Measurements from ENCODE around the gene DENND1A.

The DENND1A gene

DNA sequence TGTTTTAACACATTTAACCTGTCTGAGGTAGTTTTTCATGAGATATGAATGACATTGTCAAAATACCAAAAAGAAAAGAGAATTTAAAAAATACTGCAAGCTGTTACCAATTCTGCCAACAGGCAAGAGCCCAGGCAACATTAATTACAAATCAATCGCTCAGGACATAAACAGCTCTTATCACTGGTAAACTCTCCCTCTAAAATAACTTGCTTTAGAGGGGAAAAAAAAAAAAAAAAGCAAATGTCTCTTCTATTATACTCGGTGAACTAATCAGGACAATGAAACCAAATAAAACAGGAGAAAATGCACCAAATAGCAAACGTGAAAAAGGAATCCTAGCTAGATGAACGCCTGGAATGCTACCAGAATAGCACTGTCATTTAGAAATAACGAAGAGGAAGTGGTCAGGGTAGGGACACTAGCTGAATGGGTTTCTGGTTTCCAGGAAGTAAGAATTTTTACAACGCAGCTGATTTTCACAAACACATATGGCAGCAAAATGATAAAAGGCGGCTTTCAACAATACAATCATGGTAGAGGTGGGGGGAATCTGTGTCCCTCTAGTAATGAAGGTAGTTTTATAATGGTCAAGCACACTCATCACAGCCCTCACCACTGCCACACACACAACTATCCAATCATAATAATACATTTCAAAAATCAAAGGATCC lies 94.9 kb downstream of the DENND1A start:
- H3K27ac ChIP-seq (ENCODE audit: low read depth, low read length), result peak overlapping the region; percentile 26
- no peaks in the 10 kb centered on the region for H3K36me3 ChIP-seq (ENCODE audit: control insufficient read depth, insufficient read depth, low read length)
- no peaks in the 10 kb centered on the region for H3K9me3 ChIP-seq (ENCODE audit: control insufficient read depth, insufficient read depth, low read length)
- H3K4me1 ChIP-seq (ENCODE audit: control insufficient read depth, insufficient read depth, low read length), result peaks cover 34% of the 10 kb centered on the region
- no peaks in the 10 kb centered on the region for H3K27me3 ChIP-seq (ENCODE audit: control insufficient read depth, insufficient read depth, low read length)
- H3K9ac ChIP-seq (ENCODE audit: low read depth, low read length), result no peak overlapping the region
- no peak overlapping the region for H3K4me3 ChIP-seq (ENCODE audit: low read depth, low read length)

DNA sequence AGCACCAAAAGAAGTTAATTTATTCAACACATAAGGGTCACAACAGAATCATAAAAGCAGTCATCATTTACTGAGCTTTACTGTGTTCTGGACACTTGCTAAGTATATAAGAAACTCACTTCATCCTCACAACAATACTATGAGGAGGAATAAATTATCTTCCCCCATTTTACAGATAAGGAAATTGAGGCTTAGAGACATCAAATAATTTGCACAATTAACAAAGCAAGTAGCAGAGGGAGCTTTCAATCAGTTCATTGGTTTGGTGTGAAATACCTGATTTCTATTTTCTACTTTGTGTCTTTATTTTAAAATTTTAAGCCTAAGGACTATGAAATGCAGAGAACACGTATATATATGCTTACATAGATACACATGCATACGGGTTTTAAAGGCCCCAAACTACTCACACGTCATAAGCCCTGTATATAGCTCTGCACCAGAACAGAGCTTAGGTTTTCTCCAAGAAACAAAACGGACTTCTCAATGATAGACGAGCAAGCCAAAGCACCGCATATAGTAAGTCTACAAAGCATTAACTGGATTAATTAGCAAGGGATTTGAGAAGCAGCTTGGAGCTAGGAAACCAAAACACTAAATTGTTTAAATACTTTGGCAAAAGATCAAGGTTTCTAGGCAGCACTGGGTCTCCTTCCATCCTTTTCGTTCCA lies 95.6 kb downstream of the DENND1A start:
- no peak overlapping the region for H3K9ac ChIP-seq (ENCODE audit: low read depth, low read length)
- H3K27ac ChIP-seq (ENCODE audit: low read depth, low read length), result peak overlapping the region; percentile 26
- H3K27me3 ChIP-seq (ENCODE audit: control insufficient read depth, insufficient read depth, low read length), result no peaks in the 10 kb centered on the region

DNA sequence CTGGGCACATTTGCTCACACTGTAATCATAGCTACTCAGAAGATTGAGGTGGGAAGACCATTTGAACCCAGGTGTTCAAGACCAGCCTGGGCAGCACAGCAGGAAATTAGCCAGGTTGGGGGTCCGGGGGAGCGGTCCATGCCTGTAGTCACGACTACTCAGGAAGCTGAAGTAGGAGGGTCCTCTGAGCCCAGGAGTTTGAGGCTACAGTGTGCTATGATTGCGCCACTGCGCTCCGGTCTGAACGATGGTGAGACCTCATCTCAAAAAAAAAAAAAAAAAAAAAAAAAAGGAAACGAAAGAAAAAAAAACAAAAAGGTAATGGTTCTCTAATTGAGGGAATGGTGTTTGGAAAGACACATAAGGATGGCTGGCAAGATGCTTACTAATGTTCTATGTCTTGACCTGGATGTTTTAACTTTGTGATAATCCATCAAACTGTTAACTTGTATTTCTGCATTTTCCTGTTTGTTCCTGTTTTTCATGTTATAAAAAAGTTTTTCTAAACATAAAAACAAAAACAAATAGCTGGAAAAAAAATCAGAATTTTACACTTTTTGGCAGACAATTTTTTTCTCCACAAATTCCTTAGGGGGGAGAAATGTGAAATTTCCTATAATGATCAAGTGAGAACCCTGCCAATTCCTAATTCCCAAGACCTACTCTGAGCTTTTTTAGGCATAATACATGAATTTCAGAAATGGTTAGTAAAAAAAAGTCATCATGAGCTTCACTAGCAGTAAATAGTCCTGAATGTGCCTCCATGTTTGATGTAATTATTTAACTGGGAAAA lies 96.9 kb downstream of the DENND1A start:
- H3K36me3 ChIP-seq (ENCODE audit: control insufficient read depth, insufficient read depth, low read length), result no peaks in the 10 kb centered on the region
- peaks cover 24% of the 10 kb centered on the region for H3K4me1 ChIP-seq (ENCODE audit: control insufficient read depth, insufficient read depth, low read length)
- H3K4me3 ChIP-seq (ENCODE audit: low read depth, low read length), result no peak overlapping the region
- H3K27ac ChIP-seq (ENCODE audit: low read depth, low read length), result no peak overlapping the region
- H3K27me3 ChIP-seq (ENCODE audit: control insufficient read depth, insufficient read depth, low read length), result no peaks in the 10 kb centered on the region
- H3K9ac ChIP-seq (ENCODE audit: low read depth, low read length), result no peak overlapping the region
- H3K9me3 ChIP-seq (ENCODE audit: control insufficient read depth, insufficient read depth, low read length), result peaks cover 5% of the 10 kb centered on the region; the same call in 1 of the 2 replicates

More for the DNA sequence above, 95.6 kb downstream of the DENND1A start:
- no peaks in the 10 kb centered on the region for H3K36me3 ChIP-seq (ENCODE audit: control insufficient read depth, insufficient read depth, low read length)
- peaks cover 29% of the 10 kb centered on the region for H3K4me1 ChIP-seq (ENCODE audit: control insufficient read depth, insufficient read depth, low read length)
- no peaks in the 10 kb centered on the region for H3K9me3 ChIP-seq (ENCODE audit: control insufficient read depth, insufficient read depth, low read length)
- H3K4me3 ChIP-seq (ENCODE audit: low read depth, low read length), result no peak overlapping the region

DNA sequence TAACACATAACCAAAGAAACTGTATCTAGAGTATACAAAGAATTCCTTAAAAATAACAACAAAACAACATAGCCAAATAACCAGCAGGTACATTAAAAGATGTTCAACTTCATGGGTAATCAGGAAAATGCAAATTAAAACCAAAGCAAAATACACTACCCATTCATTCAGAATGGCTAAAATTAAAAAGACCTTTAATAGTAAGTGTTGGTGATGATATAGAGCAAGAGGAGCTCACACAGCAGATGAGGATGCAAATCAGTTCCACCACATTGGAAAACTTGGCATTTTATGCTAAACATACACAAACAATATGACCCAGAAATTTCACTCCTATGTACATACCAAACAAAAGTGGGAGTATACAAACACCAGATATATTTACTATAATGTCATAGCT lies 97.8 kb downstream of the DENND1A start:
- Histone ChIP-seq H3K36me3 (ENCODE audit: control insufficient read depth, insufficient read depth, low read length) (no peaks in the 10 kb centered on the region), H3K27me3 (ENCODE audit: control insufficient read depth, insufficient read depth, low read length) (no peaks in the 10 kb centered on the region), H3K27ac (ENCODE audit: low read depth, low read length) (no peak overlapping the region), H3K4me1 (ENCODE audit: control insufficient read depth, insufficient read depth, low read length) (peaks cover 24% of the 10 kb centered on the region), H3K9me3 (ENCODE audit: control insufficient read depth, insufficient read depth, low read length) (peaks cover 5% of the 10 kb centered on the region; the same call in 1 of the 2 replicates), H3K4me3 (ENCODE audit: low read depth, low read length) (no peak overlapping the region), H3K9ac (ENCODE audit: low read depth, low read length) (no peak overlapping the region)

DNA sequence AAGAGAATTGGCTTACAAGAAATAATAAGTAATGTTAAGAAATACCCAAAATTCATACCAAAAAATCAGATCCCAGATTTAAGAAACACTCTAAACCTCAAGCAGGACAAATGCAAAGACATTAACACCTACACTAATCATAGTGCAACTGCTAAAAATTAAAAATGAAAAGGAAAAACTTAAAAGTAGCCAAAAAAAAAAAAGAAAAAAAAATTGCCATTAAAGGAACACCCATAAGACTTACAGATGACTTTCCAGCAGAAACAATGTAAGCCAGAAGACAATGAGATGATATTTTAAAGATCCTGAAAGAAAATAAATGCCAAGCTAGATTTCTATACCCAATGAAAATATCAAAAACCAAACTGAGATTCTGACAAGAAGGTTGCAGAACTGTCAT lies 101.5 kb downstream of the DENND1A start:
- H3K27ac ChIP-seq (ENCODE audit: low read depth, low read length), result no peak overlapping the region
- peaks cover 5% of the 10 kb centered on the region; the same call in 1 of the 2 replicates for H3K9me3 ChIP-seq (ENCODE audit: control insufficient read depth, insufficient read depth, low read length)
- no peaks in the 10 kb centered on the region for H3K36me3 ChIP-seq (ENCODE audit: control insufficient read depth, insufficient read depth, low read length)

DNA sequence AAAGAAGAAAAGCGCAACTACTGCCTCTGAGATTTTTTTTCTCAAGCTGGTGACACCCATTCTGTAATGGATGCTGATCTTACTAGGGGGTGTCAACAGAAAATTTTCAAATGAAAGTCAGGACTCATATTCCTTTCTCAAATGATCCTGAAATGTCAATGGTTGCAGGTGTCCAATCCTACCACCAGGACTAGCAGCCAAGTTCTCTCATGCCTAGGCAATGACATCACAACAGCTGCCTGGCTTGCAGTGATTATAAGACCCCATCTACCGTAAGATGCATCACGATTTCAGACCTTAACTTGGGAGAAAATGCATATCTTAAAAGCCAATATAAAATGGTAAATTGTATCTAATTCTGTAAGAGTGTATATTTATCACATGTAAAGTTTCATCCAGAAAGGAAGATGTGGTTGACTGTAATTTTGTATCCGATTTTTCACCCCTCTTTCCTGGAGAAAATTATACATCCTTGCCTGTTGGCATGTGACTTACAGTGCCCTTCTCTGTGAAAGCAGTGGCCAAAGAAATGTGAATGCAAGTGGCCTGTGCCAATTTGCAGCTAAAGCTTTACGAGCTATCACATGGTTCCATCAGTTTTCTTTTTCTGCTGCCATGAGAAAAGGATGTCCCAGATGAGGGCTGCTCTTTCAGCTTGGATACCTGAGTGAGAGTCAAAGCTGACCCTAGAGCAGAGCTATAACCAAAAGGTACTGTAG lies 104.4 kb downstream of the DENND1A start:
- H3K4me3 ChIP-seq (ENCODE audit: low read depth, low read length), result no peak overlapping the region
- H3K4me1 ChIP-seq (ENCODE audit: control insufficient read depth, insufficient read depth, low read length), result peaks cover 10% of the 10 kb centered on the region
- no peak overlapping the region for H3K27ac ChIP-seq (ENCODE audit: low read depth, low read length)

More for the DNA sequence above, 101.5 kb downstream of the DENND1A start:
- Histone ChIP-seq H3K9ac (ENCODE audit: low read depth, low read length) (no peak overlapping the region), H3K4me1 (ENCODE audit: control insufficient read depth, insufficient read depth, low read length) (peaks cover 9% of the 10 kb centered on the region), H3K27me3 (ENCODE audit: control insufficient read depth, insufficient read depth, low read length) (no peaks in the 10 kb centered on the region), H3K4me3 (ENCODE audit: low read depth, low read length) (no peak overlapping the region)

DNA sequence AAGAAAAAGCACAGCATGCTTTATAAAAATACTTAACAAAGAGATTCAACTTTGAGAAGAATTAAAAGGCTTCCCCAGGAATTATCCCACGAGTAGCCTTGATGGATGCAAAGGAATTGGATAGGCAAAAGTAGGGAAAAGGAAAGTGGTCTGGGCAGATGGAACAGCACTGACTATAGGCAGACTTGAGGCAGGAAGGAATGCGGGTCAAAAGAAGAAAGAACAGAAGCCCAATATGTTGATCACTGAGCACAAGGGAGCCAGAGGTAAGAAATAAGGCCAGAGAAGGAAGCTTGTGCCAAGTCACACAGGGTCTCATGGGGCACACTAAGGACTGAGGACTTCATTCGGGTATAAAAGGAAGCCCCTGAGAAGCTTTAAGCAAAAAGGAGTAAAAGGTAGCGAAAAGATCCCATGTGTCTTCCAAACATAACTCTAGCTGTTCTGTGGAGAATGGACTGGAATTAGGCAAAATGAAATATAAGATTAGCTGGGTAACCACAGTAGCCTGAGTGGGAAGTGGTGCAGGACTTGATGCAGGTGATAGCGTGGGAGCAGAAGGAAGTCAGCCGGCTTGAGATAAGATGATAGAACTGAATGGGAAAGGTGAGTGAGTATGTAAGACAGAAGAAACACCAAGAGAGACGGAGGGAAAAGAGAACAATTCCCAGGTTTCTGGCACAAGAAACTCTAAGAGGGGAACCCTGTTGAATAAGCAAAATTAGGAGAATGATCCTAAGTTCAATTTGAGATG lies 106.6 kb downstream of the DENND1A start:
- Histone ChIP-seq H3K27me3 (ENCODE audit: control insufficient read depth, insufficient read depth, low read length) (no peaks in the 10 kb centered on the region), H3K4me1 (ENCODE audit: control insufficient read depth, insufficient read depth, low read length) (peaks cover 10% of the 10 kb centered on the region), H3K4me3 (ENCODE audit: low read depth, low read length) (no peak overlapping the region), H3K9me3 (ENCODE audit: control insufficient read depth, insufficient read depth, low read length) (no peaks in the 10 kb centered on the region), H3K27ac (ENCODE audit: low read depth, low read length) (no peak overlapping the region), H3K9ac (ENCODE audit: low read depth, low read length) (no peak overlapping the region), H3K36me3 (ENCODE audit: control insufficient read depth, insufficient read depth, low read length) (no peaks in the 10 kb centered on the region)

More for the DNA sequence above, 104.4 kb downstream of the DENND1A start:
- H3K9me3 ChIP-seq (ENCODE audit: control insufficient read depth, insufficient read depth, low read length), result peaks cover 5% of the 10 kb centered on the region; the same call in 1 of the 2 replicates
- H3K27me3 ChIP-seq (ENCODE audit: control insufficient read depth, insufficient read depth, low read length), result no peaks in the 10 kb centered on the region
- H3K9ac ChIP-seq (ENCODE audit: low read depth, low read length), result no peak overlapping the region
- no peaks in the 10 kb centered on the region for H3K36me3 ChIP-seq (ENCODE audit: control insufficient read depth, insufficient read depth, low read length)

DNA sequence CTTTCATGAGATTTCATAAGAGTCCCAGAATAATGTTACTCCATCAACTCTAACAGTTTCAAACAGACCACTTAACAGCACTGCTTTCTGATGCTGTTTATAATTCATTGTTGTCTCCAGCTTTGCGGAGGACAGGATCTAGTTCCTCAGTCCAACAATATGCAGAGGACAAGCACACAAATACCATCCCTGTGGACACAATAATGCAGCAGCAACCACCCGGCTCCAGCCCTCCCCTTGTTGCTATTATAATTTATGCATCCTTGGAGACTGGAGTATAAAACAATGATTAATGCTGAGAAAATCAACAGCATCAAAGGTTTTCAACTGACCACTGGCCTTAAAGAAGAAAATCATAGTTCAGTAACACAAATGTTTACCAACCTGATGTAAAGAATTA lies 108.3 kb downstream of the DENND1A start:
- no peak overlapping the region for H3K9ac ChIP-seq (ENCODE audit: low read depth, low read length)
- no peak overlapping the region for H3K27ac ChIP-seq (ENCODE audit: low read depth, low read length)
- H3K4me1 ChIP-seq (ENCODE audit: control insufficient read depth, insufficient read depth, low read length), result peaks cover 16% of the 10 kb centered on the region
- H3K27me3 ChIP-seq (ENCODE audit: control insufficient read depth, insufficient read depth, low read length), result no peaks in the 10 kb centered on the region
- H3K9me3 ChIP-seq (ENCODE audit: control insufficient read depth, insufficient read depth, low read length), result no peaks in the 10 kb centered on the region
- H3K4me3 ChIP-seq (ENCODE audit: low read depth, low read length), result no peak overlapping the region
- no peaks in the 10 kb centered on the region for H3K36me3 ChIP-seq (ENCODE audit: control insufficient read depth, insufficient read depth, low read length)

DNA sequence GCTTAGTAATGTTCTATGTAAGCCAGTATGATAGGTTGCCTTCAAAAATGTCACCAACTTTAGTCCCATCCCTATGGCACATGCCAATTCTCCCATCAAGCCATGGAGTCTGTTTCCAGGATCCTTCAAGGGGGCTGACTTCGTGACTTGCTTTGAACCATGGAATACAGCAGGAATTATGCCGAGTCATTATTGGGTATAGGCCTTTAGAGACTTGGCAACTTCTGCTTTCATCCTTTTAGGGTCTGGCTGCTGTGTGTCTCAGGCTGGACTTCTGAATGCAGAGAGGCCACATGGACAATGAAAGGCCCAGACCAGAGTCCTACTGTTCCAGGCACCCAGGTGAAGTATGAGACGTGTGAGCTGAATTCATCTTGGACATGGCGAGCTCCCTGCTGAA lies 109.8 kb downstream of the DENND1A start:
- Histone ChIP-seq H3K27me3 (ENCODE audit: control insufficient read depth, insufficient read depth, low read length) (no peaks in the 10 kb centered on the region), H3K4me1 (ENCODE audit: control insufficient read depth, insufficient read depth, low read length) (peaks cover 10% of the 10 kb centered on the region), H3K9ac (ENCODE audit: low read depth, low read length) (no peak overlapping the region), H3K9me3 (ENCODE audit: control insufficient read depth, insufficient read depth, low read length) (no peaks in the 10 kb centered on the region), H3K36me3 (ENCODE audit: control insufficient read depth, insufficient read depth, low read length) (no peaks in the 10 kb centered on the region), H3K4me3 (ENCODE audit: low read depth, low read length) (no peak overlapping the region), H3K27ac (ENCODE audit: low read depth, low read length) (no peak overlapping the region)

DNA sequence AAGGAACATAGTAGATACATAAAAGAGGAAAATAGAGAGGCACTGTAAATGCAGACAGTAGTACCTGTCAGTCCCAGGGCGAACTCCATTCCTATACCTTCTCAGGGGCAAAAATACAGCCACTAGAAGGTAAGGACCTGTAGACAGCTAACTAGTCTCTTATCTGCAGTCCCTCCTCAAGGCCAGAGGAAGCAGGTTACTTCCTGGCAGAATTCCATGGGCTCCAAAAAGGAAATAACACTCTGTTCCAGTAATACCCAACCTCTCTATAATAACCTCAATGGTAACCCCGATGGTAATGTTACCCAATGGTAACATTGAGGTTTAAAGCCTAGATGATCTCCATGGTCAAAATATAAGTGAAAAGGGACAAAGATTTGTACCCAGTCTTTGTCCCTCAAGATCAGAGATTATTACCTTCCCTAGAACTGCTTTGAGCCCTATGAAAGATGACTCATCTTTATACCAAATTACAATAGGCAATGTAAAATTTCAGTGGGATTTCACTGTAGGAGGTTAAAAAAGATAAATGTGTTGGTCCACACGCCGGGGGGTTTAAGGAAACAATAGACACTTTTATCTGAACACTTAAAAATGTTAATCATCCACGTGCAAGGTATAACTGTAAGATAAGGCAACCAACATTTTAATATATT lies 113.0 kb downstream of the DENND1A start:
- no peaks in the 10 kb centered on the region for H3K36me3 ChIP-seq (ENCODE audit: control insufficient read depth, insufficient read depth, low read length)
- peaks cover 6% of the 10 kb centered on the region; the same call in 1 of the 2 replicates for H3K4me1 ChIP-seq (ENCODE audit: control insufficient read depth, insufficient read depth, low read length)
- H3K4me3 ChIP-seq (ENCODE audit: low read depth, low read length), result no peak overlapping the region
- no peaks in the 10 kb centered on the region for H3K27me3 ChIP-seq (ENCODE audit: control insufficient read depth, insufficient read depth, low read length)
- peak overlapping the region; percentile 45 for H3K27ac ChIP-seq (ENCODE audit: low read depth, low read length)
- H3K9ac ChIP-seq (ENCODE audit: low read depth, low read length), result no peak overlapping the region
- H3K9me3 ChIP-seq (ENCODE audit: control insufficient read depth, insufficient read depth, low read length), result no peaks in the 10 kb centered on the region

All from HUES48 (cell line).